Esophagus muscularis mucosa (tissue), 4 donors: ENCODE data around the gene FAM131A. TPM values are rescaled to one million over a fixed set of nuclear protein-coding genes. Genes with fewer than 3 reads are reported as not detected.

Source experiments
- DNase-seq: peaks from one replicate; pipeline ENCODE4 v3.0.0-alpha.2; 2017; ENCODE audit errors: extremely low spot score
- H3K27ac ChIP-seq, 4 donors: fragments of 200-600 bp; sonication (generic); replicated peaks in 1 of 4; 1 replicate in 3 of 4; 2 replicates in 1 of 4; pipeline ENCODE4 v1.5.1; 2016 to 2019; ENCODE audit warnings: mild to moderate bottlenecking in 1 of 4
- H3K27me3 ChIP-seq, 4 donors: fragments of 200-600 bp; sonication (generic); one replicate each; pipeline versions ENCODE4 v1.5.1 to v1.6.0; 2016 to 2019
- H3K36me3 ChIP-seq, 4 donors: fragments of 200-600 bp; sonication (generic); one replicate each; pipeline ENCODE4 v1.5.1; 2016 to 2019
- H3K4me1 ChIP-seq, 4 donors: fragments of 200-600 bp; sonication (generic); one replicate each; pipeline ENCODE4 v1.5.1; 2016 to 2019
- H3K4me3 ChIP-seq, 4 donors: fragments of 200-600 bp; sonication (generic); 1 replicate in 2 of 4; 2 replicates in 2 of 4; pipeline ENCODE4 v1.5.1; 2016 to 2019; ENCODE audit warnings: mild to moderate bottlenecking in 4 of 4, moderate library complexity in 1 of 4
- H3K9me3 ChIP-seq, 4 donors: fragments of 200-600 bp; sonication (generic); 1 replicate in 3 of 4; 2 replicates in 1 of 4; pipeline ENCODE4 v1.5.1; 2016 to 2019
- CTCF ChIP-seq, 3 experiments: fragments of 200-600 bp in 2 of 3; fragments of 450-650 bp in 1 of 3; sonication (generic) in 2 of 3; IDR thresholded peaks; one replicate each; pipeline ENCODE4 v1.5.1; 2017 to 2019; ENCODE audit warnings: antibody characterized with exemption in 3 of 3, mild to moderate bottlenecking in 2 of 3, moderate library complexity in 1 of 3
- EP300 ChIP-seq: sonication (generic); formaldehyde crosslinking; IDR thresholded peaks from one replicate; pipeline ENCODE4 v1.6.1; 2017; ENCODE audit warnings: antibody characterized with exemption
- POLR2A ChIP-seq: fragments of 450-650 bp; IDR thresholded peaks from one replicate; pipeline ENCODE4 v1.6.1; 2017; ENCODE audit warnings: antibody characterized with exemption, moderate library complexity, mild to moderate bottlenecking, low read depth
- POLR2AphosphoS5 ChIP-seq, 2 donors: sonication (generic); formaldehyde crosslinking; IDR thresholded peaks; one replicate each; pipeline ENCODE4 v1.6.1; 2017; ENCODE audit warnings: antibody characterized with exemption in 2 of 2
- WGBS: methylation state at CpG from one replicate; pipeline ENCODE4 v1.1.5; 2018; 5-methylcytosine and 5-hydroxymethylcytosine counted together
- intact Hi-C: fragments of 100-400 bp; cut with DNase I; formaldehyde crosslinking; loops from one replicate; pipeline ENCODE4 v1.15.1; 2023
- total RNA-seq, 4 donors: library from RNA; depleted of rRNA; stranded (reverse); fragments of >200 nt; gene quantifications; one replicate each; pipeline versions ENCODE4 v1.1.0 to v1.2.1, GENCODE V29; 2016

Gene FAM131A
- total RNA-seq, 4 donors from 2014 or later, result 40.3 to 71.0 (median 59.9) TPM

DNA sequence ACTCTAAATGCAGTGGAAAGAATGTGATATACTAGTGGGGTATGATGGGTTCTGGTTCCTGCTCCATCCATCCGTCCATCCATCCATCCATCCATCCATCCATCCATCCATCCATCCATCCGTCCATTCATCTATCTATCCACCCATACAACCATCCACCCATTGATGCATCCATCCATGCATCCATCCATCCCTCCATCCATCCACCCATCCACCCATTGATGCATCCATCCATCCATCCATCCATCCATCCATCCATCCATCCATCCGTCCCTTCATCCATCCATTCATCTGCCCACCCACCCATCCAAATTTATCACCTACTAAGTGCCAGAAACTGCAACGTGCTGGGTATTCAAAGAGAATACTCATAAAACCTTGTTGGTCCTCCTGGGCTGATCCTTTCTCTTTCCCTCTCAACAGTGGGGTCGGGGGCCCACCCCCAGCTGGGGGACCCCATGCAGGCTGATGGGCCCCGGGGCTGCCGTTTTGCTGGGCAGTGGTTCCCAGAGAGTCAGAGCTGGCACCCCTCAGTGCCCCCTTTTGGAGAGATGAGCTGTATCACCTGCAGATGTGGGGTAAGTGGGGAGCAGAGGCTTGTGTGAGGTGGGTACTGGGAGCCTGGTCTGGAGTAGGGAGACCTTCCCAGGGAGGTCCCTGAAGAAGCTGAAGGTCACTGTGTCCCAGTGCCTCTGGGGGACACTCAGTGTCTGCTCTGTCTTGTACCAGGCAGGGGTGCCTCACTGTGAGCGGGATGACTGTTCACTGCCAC lies 51.0 kb downstream of the FAM131A start:
- Histone ChIP-seq H3K27ac (no peak overlapping the region), H3K4me1 (no peaks in the 10 kb centered on the region), H3K9me3 (no peaks in the 10 kb centered on the region), H3K27me3 (peaks cover 0 to 17% (median 0%) of the 10 kb centered on the region in 4 donors), H3K36me3 (peaks cover 0 to 30% (median 10%) of the 10 kb centered on the region in 4 donors), H3K4me3 (no peak overlapping the region)
- no peak for DNase-seq
- TF ChIP-seq POLR2AphosphoS5 (IDR thresholded peaks at IDR 0.05), result no peak
- no peak for TF ChIP-seq POLR2A
- no peak for TF ChIP-seq EP300
- no peak for TF ChIP-seq CTCF (IDR thresholded peaks at IDR 0.05)
- intact Hi-C loops, result no loop called here
- 90% methylated on average over 8 of the region's 8 CpGs for WGBS

DNA sequence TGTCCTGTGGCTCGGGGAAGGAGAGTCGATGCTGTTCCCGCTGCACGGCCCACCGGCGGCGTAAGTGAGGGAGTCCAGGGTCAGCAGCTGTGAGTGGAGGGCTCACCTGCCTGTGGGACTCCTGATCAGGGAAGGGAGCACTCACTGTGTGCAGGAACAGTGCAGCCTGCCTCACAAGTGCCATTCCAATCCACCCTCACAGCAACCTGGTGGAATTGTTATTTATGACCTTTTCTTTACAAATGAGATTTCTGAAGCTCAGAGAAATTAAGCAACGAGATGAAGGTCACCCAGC lies 51.5 kb downstream of the FAM131A start:
- intact Hi-C loops, result no loop called here
- WGBS, result 92% methylated on average over 7 of the region's 8 CpGs
- no peak overlapping the region for H3K27ac ChIP-seq
- TF ChIP-seq CTCF (IDR thresholded peaks at IDR 0.05) (no peak), EP300 (no peak), POLR2A (no peak), POLR2AphosphoS5 (IDR thresholded peaks at IDR 0.05) (no peak)
- no peak overlapping the region for H3K4me3 ChIP-seq
- DNase-seq, result no peak
- H3K27me3 ChIP-seq, result peaks cover 0 to 17% (median 0%) of the 10 kb centered on the region in 4 donors
- H3K4me1 ChIP-seq, result no peaks in the 10 kb centered on the region
- H3K9me3 ChIP-seq, result no peaks in the 10 kb centered on the region
- peaks cover 0 to 30% (median 10%) of the 10 kb centered on the region in 4 donors for H3K36me3 ChIP-seq

DNA sequence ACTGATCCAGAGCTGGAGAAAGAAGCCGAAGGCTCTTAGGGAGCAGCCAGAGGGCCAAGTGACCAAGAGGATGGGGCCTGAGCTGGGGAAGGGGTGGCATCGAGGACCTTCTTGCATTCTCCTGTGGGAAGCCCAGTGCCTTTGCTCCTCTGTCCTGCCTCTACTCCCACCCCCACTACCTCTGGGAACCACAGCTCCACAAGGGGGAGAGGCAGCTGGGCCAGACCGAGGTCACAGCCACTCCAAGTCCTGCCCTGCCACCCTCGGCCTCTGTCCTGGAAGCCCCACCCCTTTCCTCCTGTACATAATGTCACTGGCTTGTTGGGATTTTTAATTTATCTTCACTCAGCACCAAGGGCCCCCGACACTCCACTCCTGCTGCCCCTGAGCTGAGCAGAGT lies 52.0 kb downstream of the FAM131A start:
- Histone ChIP-seq H3K36me3 (peaks cover 0 to 26% (median 10%) of the 10 kb centered on the region in 4 donors), H3K27me3 (peaks cover 0 to 17% (median 0%) of the 10 kb centered on the region in 4 donors), H3K4me3 (no peak overlapping the region), H3K27ac (no peak overlapping the region), H3K4me1 (no peaks in the 10 kb centered on the region), H3K9me3 (no peaks in the 10 kb centered on the region)
- no peak for DNase-seq
- TF ChIP-seq POLR2AphosphoS5 (IDR thresholded peaks at IDR 0.05), result no peak
- no peak for TF ChIP-seq POLR2A
- TF ChIP-seq CTCF (IDR thresholded peaks at IDR 0.05), result no peak
- no peak for TF ChIP-seq EP300
- intact Hi-C loops, result no loop called here
- 65% methylated on average over 5 of the region's 5 CpGs for WGBS

DNA sequence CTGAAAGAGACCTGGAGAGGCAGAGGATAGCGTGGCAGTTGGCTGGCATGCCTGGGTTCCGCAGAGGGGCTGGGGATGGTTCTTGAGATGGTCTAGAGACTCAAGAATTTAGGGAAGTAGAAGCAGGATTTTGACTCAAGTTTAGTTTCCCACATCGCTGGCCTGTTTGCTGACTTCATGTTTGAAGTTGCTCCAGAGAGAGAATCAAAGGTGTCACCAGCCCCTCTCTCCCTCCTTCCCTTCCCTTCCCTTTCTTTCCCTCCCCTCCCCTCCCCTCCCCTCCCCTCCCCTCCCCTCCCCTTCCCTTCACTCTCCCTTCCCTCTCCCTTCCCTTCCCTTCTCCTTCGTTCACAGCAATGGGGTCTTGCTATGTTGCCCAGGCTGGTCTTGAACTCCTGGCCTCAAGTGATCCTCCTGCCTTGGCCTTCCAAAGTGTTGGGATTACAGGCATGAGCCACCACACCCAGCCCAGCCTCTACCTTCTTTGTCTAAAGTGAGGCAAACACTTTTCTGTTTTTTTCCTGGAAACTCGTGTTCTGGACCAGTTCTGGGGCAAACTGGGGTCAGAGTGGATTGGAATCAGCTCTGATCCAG lies 52.6 kb downstream of the FAM131A start:
- WGBS, result 93% methylated on average over 5 of the region's 5 CpGs
- Histone ChIP-seq H3K27ac (no peak overlapping the region), H3K9me3 (no peaks in the 10 kb centered on the region), H3K36me3 (peaks cover 0 to 26% (median 8%) of the 10 kb centered on the region in 4 donors), H3K27me3 (peaks cover 0 to 15% (median 0%) of the 10 kb centered on the region in 4 donors), H3K4me3 (no peak overlapping the region), H3K4me1 (no peaks in the 10 kb centered on the region)
- TF ChIP-seq POLR2AphosphoS5 (IDR thresholded peaks at IDR 0.05) (no peak), POLR2A (no peak), CTCF (IDR thresholded peaks at IDR 0.05) (no peak), EP300 (no peak)
- intact Hi-C loops, result no loop called here
- DNase-seq, result no peak
